ENCODE measurements around the gene CDC42EP5. TPM values are rescaled to one million over a fixed set of nuclear protein-coding genes. Genes with fewer than 3 reads are reported as not detected.
A peak's percentile ranks its signal among the peaks of the same experiment; 100 is the strongest.
"Not testable (repeated sequence)": the region's sequence is repeated elsewhere in the genome, so short reads cannot be mapped to it uniquely, and the experiment has no call there.

Gene CDC42EP5
- total RNA-seq, 6 experiments from 2014 or later, result 45.9 to 70.5 (median 56.9) TPM

DNA sequence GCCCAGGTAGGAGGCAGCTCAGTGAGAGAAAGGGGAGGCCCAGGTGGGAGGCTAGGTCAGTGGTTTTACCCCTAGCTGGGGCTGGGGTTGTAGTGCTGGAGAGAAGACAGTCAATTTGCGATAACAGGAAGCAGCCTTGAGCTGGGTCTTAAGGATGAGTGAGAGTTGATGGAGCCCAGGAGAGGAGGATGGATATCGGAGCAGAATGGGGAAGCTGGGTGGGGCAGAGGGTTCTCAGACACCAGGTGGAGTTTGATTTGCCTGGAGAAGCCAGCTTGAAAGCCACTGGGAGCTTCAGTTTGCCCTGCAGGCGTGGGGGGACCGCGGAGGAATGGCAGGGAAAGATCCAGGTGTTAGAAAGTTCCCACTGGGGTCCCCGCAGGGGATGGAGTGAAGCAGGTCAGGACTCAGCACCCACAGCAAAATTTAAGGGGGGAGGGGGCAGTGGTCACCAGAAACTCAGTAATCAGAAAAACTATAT is 836 bp upstream of the CDC42EP5 start:
- peaks cover 29% of the 10 kb centered on the region for H3K4me1 Mint-ChIP-seq (ENCODE audit: low read depth)
- H3K27me3 Mint-ChIP-seq (ENCODE audit: insufficient read depth), result peaks cover 6% of the 10 kb centered on the region; the same call in 1 of the 2 replicates
- peaks cover 10% of the 10 kb centered on the region; the same call in 1 of the 2 replicates for H3K36me3 Mint-ChIP-seq (ENCODE audit: low read depth)
- H3K9me3 Mint-ChIP-seq, result no peaks in the 10 kb centered on the region
- DNase-seq, result no peak
- H3K4me3 Mint-ChIP-seq, result peak overlapping the region; percentile 85; the same call in 1 of the 2 replicates
- peak overlapping the region; percentile 81; the same call in 1 of the 2 replicates for H3K27ac Mint-ChIP-seq
- TF ChIP-seq, protein P1, sequence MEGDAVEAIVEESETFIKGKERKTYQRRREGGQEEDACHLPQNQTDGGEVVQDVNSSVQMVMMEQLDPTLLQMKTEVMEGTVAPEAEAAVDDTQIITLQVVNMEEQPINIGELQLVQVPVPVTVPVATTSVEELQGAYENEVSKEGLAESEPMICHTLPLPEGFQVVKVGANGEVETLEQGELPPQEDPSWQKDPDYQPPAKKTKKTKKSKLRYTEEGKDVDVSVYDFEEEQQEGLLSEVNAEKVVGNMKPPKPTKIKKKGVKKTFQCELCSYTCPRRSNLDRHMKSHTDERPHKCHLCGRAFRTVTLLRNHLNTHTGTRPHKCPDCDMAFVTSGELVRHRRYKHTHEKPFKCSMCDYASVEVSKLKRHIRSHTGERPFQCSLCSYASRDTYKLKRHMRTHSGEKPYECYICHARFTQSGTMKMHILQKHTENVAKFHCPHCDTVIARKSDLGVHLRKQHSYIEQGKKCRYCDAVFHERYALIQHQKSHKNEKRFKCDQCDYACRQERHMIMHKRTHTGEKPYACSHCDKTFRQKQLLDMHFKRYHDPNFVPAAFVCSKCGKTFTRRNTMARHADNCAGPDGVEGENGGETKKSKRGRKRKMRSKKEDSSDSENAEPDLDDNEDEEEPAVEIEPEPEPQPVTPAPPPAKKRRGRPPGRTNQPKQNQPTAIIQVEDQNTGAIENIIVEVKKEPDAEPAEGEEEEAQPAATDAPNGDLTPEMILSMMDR (IDR thresholded peaks at IDR 0.05), result no peak

DNA sequence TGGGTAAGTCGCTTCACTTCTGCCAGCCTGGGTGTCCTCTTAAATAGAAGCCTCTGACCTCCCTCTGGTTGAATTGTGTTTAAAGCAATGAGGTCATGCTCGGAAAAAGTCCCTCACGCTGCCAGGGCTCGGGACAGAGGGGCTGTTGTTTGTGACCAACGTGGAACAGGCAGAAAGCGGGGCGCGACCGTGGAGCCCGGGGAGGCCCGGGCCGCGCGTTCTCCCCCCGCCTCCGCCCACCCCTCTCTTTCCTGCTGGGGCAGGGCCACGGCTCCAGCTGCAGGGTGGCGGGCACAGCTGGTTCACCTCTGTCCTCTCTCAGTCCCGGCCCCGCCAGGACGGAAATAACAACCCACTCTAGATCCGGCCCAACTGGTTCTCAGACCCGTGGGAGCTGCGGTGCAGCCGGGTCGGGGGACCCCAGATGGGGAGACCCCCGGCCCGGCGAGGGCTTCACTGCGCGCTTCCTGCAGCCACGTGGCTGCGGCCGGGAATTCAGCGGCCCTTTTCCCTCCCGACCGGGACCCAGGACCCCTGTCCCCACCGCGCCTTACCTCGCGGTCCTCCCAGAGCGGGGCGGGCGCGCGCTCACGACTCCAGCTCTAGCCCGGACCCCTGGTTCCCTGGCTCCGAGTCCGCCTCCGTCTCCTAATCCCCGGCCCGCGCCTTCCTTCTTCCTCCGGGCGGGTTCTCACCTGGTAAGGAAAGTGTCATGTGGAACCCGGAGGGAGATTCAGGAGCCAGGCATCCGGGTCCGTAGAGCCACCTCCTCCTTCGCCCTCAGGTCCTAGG is 1.9 kb downstream of the CDC42EP5 start:
- peak overlapping the region; percentile 61; the same call in 1 of the 2 replicates for H3K27ac Mint-ChIP-seq
- H3K4me3 Mint-ChIP-seq, result peak overlapping the region; percentile 83
- H3K36me3 Mint-ChIP-seq (ENCODE audit: low read depth), result peaks cover 10% of the 10 kb centered on the region; the same call in 1 of the 2 replicates
- TF ChIP-seq, protein P1 (IDR thresholded peaks at IDR 0.05), result no peak
- H3K27me3 Mint-ChIP-seq (ENCODE audit: insufficient read depth), result no peaks in the 10 kb centered on the region
- no peaks in the 10 kb centered on the region for H3K9me3 Mint-ChIP-seq
- no peak for DNase-seq
- peaks cover 29% of the 10 kb centered on the region for H3K4me1 Mint-ChIP-seq (ENCODE audit: low read depth)

DNA sequence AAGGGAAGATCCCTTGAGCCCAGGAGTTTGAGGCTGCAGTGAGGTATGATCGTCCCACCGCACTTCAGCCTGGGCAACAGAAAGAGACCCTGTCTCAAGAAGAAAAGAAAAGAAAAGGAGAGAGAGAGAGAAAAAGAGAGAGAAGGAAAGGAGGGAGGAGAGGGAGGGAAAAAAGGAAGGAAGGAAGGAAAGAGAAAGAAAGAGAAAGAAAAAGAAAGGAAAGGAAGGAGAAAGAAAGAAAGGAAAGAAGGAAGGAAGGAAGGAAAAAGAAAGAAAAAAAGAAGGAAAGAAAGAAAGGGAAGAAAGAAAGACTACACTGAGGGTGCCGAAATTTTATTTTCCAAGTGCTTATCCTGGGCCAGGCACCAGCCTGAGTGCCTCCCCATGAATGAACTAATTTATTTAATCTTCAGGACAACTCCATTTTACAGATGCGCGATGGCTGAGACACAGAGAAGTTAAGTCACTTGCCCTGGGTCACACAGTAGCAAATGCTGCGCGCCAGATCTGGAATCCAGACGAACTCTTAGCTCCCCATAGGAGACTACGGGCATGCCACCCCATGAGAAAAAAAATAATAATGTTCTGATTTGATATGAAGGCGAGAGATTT is 2.7 kb downstream of the CDC42EP5 start:
- Mint-ChIP-seq H3K4me1 (ENCODE audit: low read depth) (peaks cover 29% of the 10 kb centered on the region), H3K9me3 (no peaks in the 10 kb centered on the region), H3K36me3 (ENCODE audit: low read depth) (peaks cover 14% of the 10 kb centered on the region; the same call in 1 of the 2 replicates), H3K27ac (peak overlapping the region; percentile 61), H3K27me3 (ENCODE audit: insufficient read depth) (peaks cover 3% of the 10 kb centered on the region), H3K4me3 (peak overlapping the region; percentile 73)
- DNase-seq, result no peak
- TF ChIP-seq, protein P1 (IDR thresholded peaks at IDR 0.05), result no peak

DNA sequence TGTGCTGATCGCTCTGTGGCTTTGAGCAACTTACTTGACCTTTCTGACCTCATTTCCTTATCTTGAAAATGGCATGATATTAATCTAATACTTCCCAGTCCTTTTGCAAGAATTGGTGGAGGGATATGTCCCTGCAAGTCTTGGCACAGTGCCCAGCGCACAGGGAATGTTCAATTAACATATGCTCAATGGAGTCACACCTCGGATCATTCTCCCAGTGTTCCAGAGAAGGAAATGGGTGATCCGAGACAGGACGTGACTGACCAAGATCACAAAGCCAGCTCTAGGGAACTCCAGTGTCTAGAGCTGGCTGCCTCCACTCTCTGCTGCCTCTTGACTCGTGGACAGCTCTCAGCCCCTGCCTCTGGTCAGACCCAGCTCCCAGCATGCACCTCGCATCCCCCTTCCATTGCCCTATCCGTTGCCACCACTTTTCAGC is 3.6 kb downstream of the CDC42EP5 start:
- no peak for DNase-seq

DNA sequence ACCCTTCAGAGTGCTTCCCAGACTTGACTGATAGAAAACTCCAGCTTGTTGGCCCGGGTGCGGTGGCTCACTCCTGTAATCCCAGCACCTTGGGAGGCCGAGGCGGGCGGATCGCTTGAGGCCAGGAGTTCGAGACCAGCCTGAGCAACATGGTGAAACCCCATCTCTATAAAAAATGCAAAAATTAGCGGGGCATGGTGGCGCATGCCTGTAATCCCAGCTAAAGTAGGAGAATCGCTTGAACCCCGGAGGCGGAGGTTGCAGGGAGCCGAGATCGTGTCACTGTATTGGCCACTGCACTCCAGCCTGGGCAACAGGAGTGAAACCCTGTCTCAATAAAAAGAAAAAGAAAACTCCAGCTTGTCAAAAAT is 7.0 kb downstream of the CDC42EP5 start:
- DNase-seq, H3K9me3 Mint-ChIP-seq, H3K27ac Mint-ChIP-seq, H3K4me3 Mint-ChIP-seq: not testable (repeated sequence)
- H3K4me1 Mint-ChIP-seq (ENCODE audit: low read depth), result peaks cover 40% of the 10 kb centered on the region
- peaks cover 21% of the 10 kb centered on the region for H3K36me3 Mint-ChIP-seq (ENCODE audit: low read depth)
- H3K27me3 Mint-ChIP-seq (ENCODE audit: insufficient read depth), result peaks cover 23% of the 10 kb centered on the region

More for the DNA sequence above, 3.6 kb downstream of the CDC42EP5 start:
- Mint-ChIP-seq H3K4me3 (no peak overlapping the region), H3K36me3 (ENCODE audit: low read depth) (peaks cover 14% of the 10 kb centered on the region), H3K27ac (no peak overlapping the region), H3K9me3 (no peaks in the 10 kb centered on the region), H3K27me3 (ENCODE audit: insufficient read depth) (peaks cover 3% of the 10 kb centered on the region), H3K4me1 (ENCODE audit: low read depth) (peaks cover 32% of the 10 kb centered on the region)
- TF ChIP-seq, protein P1 (IDR thresholded peaks at IDR 0.05), result no peak

Data from HFFc6 (cell line).